ENCODE measurements around the gene PRPF6.

PRPF6 gene

GRCh38 chr20:64021124-64021975 is 40.4 kb downstream of the PRPF6 start:
- no peak for DNase-seq

- DNase-seq: no peak
Measured at GRCh38 chr20:64022671-64023360, 41.9 kb downstream of the PRPF6 start.

GRCh38 chr20:64023361-64024140 is 42.6 kb downstream of the PRPF6 start:
- DNase-seq: no peak

- DNase-seq: no peak
Measured at GRCh38 chr20:64024141-64024990, 43.4 kb downstream of the PRPF6 start.

- no peak for DNase-seq
Measured at GRCh38 chr20:64025101-64025825, 44.3 kb downstream of the PRPF6 start.

GRCh38 chr20:64025826-64026412 is 45.0 kb downstream of the PRPF6 start:
- no peak for DNase-seq

GRCh38 chr20:64027981-64028685 is 47.2 kb downstream of the PRPF6 start:
- no peak for DNase-seq

GRCh38 chr20:64029293-64030117 is 48.6 kb downstream of the PRPF6 start:
- no peak for DNase-seq

- DNase-seq: no peak
Measured at GRCh38 chr20:64030371-64031134, 49.6 kb downstream of the PRPF6 start.

- DNase-seq: no peak
Measured at GRCh38 chr20:64031822-64032314, 50.9 kb downstream of the PRPF6 start.

GRCh38 chr20:64032706-64033624 is 52.0 kb downstream of the PRPF6 start:
- DNase-seq: no peak

- no peak for DNase-seq
Measured at GRCh38 chr20:64033981-64034493, 53.1 kb downstream of the PRPF6 start.

GRCh38 chr20:64035066-64035932 is 54.4 kb downstream of the PRPF6 start:
- peak; percentile 79 for DNase-seq

- DNase-seq: no peak
Measured at GRCh38 chr20:64035933-64036345, 55.0 kb downstream of the PRPF6 start, which contains the start of gene C20orf204. Gene C20orf204, plus strand, starts transcription at chr20:64036182. Its CDS starts 142 bp downstream, at chr20:64036324.

GRCh38 chr20:64036346-64037198 is 55.6 kb downstream of the PRPF6 start:
- DNase-seq: peak; percentile 41
